IMR-90 (cell line): ENCODE data around the gene AKT2. TPM values are rescaled to one million over a fixed set of nuclear protein-coding genes. Genes with fewer than 3 reads are reported as not detected.

Experiments
- ATAC-seq: fragments of 200-7000 bp; cut with Tn5 transposase; 2 replicates; pipeline ENCODE4 v1.9.1; 2020; ENCODE audit warnings: low read depth, mild to moderate bottlenecking, moderate library complexity
- BruUV-seq: library from RNA; stranded (reverse); fragments of 400-500 nt; replicated peaks from 2 replicates; lab custom pipeline; 2021; lab: Mats Ljungman, UMichigan
- CTCF ChIA-PET: fragments of 300-600 bp; formaldehyde crosslinking; extraction: SDS; loops from one replicate; lab custom pipeline; 2021; ENCODE audit warnings: antibody characterized with exemption; lab: Yijun Ruan, JAX
- POLR2A ChIA-PET: fragments of 300-600 bp; sonication (Branson Sonifier 250); formaldehyde crosslinking; loops from one replicate; lab custom pipeline; 2022; ENCODE audit warnings: antibody characterized with exemption; ENCODE audit not compliant: unreplicated experiment; lab: Charles Lee
- DNase-seq: peaks from one replicate; pipeline ENCODE4 v3.0.0; 2013
- H2AFZ ChIP-seq: replicated peaks from 2 replicates; pipeline ENCODE3; 2013; ENCODE audit warnings: low read length, mild to moderate bottlenecking; ENCODE audit not compliant: poor library complexity
- H2AK5ac ChIP-seq: 2 replicates; pipeline ENCODE4 v1.6.1; 2013; ENCODE audit warnings: low read depth, low read length, inconsistent platforms
- H2AK9ac ChIP-seq: replicated peaks from 2 replicates; pipeline ENCODE3; 2013; ENCODE audit warnings: mild to moderate bottlenecking, low read depth, low read length, moderate library complexity; ENCODE audit not compliant: poor library complexity
- H2BK120ac ChIP-seq: 2 replicates; pipeline ENCODE4 v1.6.1; 2013; ENCODE audit warnings: low read depth, low read length, inconsistent platforms
- H2BK15ac ChIP-seq: 3 replicates; pipeline ENCODE4 v1.6.1; 2013; ENCODE audit warnings: low read depth, low read length, inconsistent platforms
- H2BK20ac ChIP-seq: 2 replicates; pipeline ENCODE4 v1.6.1; 2013; ENCODE audit warnings: low read depth, mild to moderate bottlenecking, inconsistent platforms, low read length, moderate library complexity
- H2BK5ac ChIP-seq: 2 replicates; pipeline ENCODE4 v1.6.1; 2013; ENCODE audit warnings: mild to moderate bottlenecking, low read depth, low read length, inconsistent platforms; ENCODE audit not compliant: poor library complexity, severe bottlenecking
- H3K14ac ChIP-seq: replicated peaks from 2 replicates; pipeline ENCODE4 v1.6.1; 2013; ENCODE audit warnings: low read depth, low read length, inconsistent platforms
- H3K18ac ChIP-seq: 2 replicates; pipeline ENCODE4 v1.6.1; 2013; ENCODE audit warnings: low read depth, low read length, control low read depth
- H3K23ac ChIP-seq: 2 replicates; pipeline ENCODE4 v1.6.1; 2013; ENCODE audit warnings: low read depth, low read length, inconsistent platforms
- H3K27ac ChIP-seq: 2 replicates; pipeline ENCODE4 v1.5.1; 2013; ENCODE audit warnings: mild to moderate bottlenecking, control low read depth, low read length; ENCODE audit not compliant: insufficient read depth
- H3K27me3 ChIP-seq: 2 replicates; pipeline ENCODE4 v1.6.1; 2013; ENCODE audit warnings: low read length; ENCODE audit not compliant: control insufficient read depth, insufficient read depth
- H3K36me3 ChIP-seq: 2 replicates; pipeline ENCODE4 v1.6.1; 2013; ENCODE audit warnings: low read length, mixed read lengths; ENCODE audit not compliant: control insufficient read depth, insufficient read depth
- H3K4ac ChIP-seq: 2 replicates; pipeline ENCODE4 v1.6.1; 2013; ENCODE audit warnings: low read depth, low read length, inconsistent platforms
- H3K4me1 ChIP-seq: 2 replicates; pipeline ENCODE4 v1.6.1; 2013; ENCODE audit warnings: low read length, mixed read lengths; ENCODE audit not compliant: control insufficient read depth, insufficient read depth
- H3K4me2 ChIP-seq: 2 replicates; pipeline ENCODE4 v1.6.1; 2013; ENCODE audit warnings: low read depth, mild to moderate bottlenecking, control low read depth, low read length, moderate library complexity
- H3K4me3 ChIP-seq: 2 replicates; pipeline ENCODE4 v1.5.1; 2013; ENCODE audit warnings: low read depth, mild to moderate bottlenecking, control low read depth, low read length, moderate library complexity; ENCODE audit not compliant: insufficient read depth
- H3K56ac ChIP-seq: 2 replicates; pipeline ENCODE4 v1.6.1; 2013; ENCODE audit warnings: low read length, inconsistent platforms; ENCODE audit not compliant: insufficient read depth; ENCODE audit errors: extremely low read depth
- H3K79me1 ChIP-seq, 2 experiments: 2 replicates each; pipeline ENCODE4 v1.6.1; 2013; ENCODE audit warnings: low read length in 2 of 2, inconsistent platforms in 1 of 2, low read depth in 1 of 2
- H3K9ac ChIP-seq: 2 replicates; pipeline ENCODE4 v1.6.1; 2013; ENCODE audit warnings: low read depth, low read length, control low read depth
- H3K9me1 ChIP-seq: 2 replicates; pipeline ENCODE4 v1.6.1; 2013; ENCODE audit warnings: low read length, inconsistent platforms; ENCODE audit not compliant: insufficient read depth
- H3K9me3 ChIP-seq: 2 replicates; pipeline ENCODE4 v1.6.1; 2013; ENCODE audit warnings: low read length; ENCODE audit not compliant: control insufficient read depth, insufficient read depth
- H4K20me1 ChIP-seq: 2 replicates; pipeline ENCODE4 v1.6.1; 2013; ENCODE audit warnings: low read length, inconsistent platforms; ENCODE audit not compliant: insufficient read depth
- H4K5ac ChIP-seq: 2 replicates; pipeline ENCODE4 v1.6.1; 2013; ENCODE audit warnings: mild to moderate bottlenecking, low read depth, low read length, control low read depth
- H4K8ac ChIP-seq, 2 experiments: 2 replicates each; pipeline ENCODE4 v1.6.1; 2013; ENCODE audit warnings: low read depth in 2 of 2, low read length in 2 of 2, control low read depth in 1 of 2, inconsistent platforms in 1 of 2
- H4K91ac ChIP-seq: 2 replicates; pipeline ENCODE4 v1.6.1; 2013; ENCODE audit warnings: low read depth, low read length, inconsistent platforms; ENCODE audit not compliant: insufficient read depth
- CHD1 ChIP-seq: IDR thresholded peaks from 2 replicates; pipeline ENCODE4 v1.6.1; 2012; ENCODE audit warnings: low read depth, low read length, improper control_type of control experiment
- MAZ ChIP-seq: IDR thresholded peaks from 2 replicates; pipeline ENCODE4 v1.6.1; 2012; ENCODE audit warnings: low read depth, mild to moderate bottlenecking, low read length, improper control_type of control experiment, moderate library complexity, borderline replicate concordance
- POLR2A ChIP-seq: IDR thresholded peaks from 2 replicates; pipeline ENCODE4 v1.6.1; 2012; ENCODE audit warnings: mild to moderate bottlenecking, low read depth, low read length
- WGBS, 2 experiments: methylation state at CpG; one replicate each; pipeline versions ENCODE4 v1.1.5 to v1.1.7; 2013; ENCODE audit warnings: missing lambda C conversion rate in 2 of 2; ENCODE audit not compliant: insufficient read length in 1 of 2; ENCODE audit errors: extremely low coverage in 2 of 2; 5-methylcytosine and 5-hydroxymethylcytosine counted together
- dilution Hi-C: fragments of 300-500 bp; cut with HindIII; formaldehyde crosslinking; loops from one replicate; pipeline ENCODE4 v1.14.3; 2018; ENCODE audit warnings: low sequenced_read_pairs; ENCODE audit not compliant: unreplicated experiment
- in situ Hi-C: fragments of 300-500 bp; cut with MboI; formaldehyde crosslinking; loops from 3 replicates; pipeline ENCODE4 v1.14.3; 2019; ENCODE audit warnings: low sequenced_read_pairs, inconsistent platforms, mixed read lengths
- intact Hi-C: fragments of 100-400 bp; cut with micrococcal nuclease; formaldehyde crosslinking; loops from 2 replicates; pipeline ENCODE4 v1.10.0; 2022
- polyA plus RNA-seq, 3 experiments: library from polyadenylated mRNA; depleted of rRNA; stranded (reverse); fragments of >200 nt; gene quantifications; 2 replicates each; pipeline ENCODE4 v1.2.3, GENCODE V29; 2012; ENCODE audit warnings: low replicate concordance in 1 of 3
- total RNA-seq: library from RNA; depleted of rRNA; stranded (reverse); fragments of >200 nt; gene quantifications from 2 replicates; pipeline ENCODE4 v1.2.3, GENCODE V29; 2012
- TF ChIP-seq, protein P1 (sequence below): conservative IDR thresholded peaks from 2 replicates; pipeline ENCODE4 v1.5.1; 2012; ENCODE audit warnings: mild to moderate bottlenecking, low read depth, low read length, improper control_type of control experiment

Gene AKT2
- total and polyA plus RNA-seq, 2 of the 4 experiments (the other 2 are of a cell fraction) = 61.5 to 104 TPM

DNA sequence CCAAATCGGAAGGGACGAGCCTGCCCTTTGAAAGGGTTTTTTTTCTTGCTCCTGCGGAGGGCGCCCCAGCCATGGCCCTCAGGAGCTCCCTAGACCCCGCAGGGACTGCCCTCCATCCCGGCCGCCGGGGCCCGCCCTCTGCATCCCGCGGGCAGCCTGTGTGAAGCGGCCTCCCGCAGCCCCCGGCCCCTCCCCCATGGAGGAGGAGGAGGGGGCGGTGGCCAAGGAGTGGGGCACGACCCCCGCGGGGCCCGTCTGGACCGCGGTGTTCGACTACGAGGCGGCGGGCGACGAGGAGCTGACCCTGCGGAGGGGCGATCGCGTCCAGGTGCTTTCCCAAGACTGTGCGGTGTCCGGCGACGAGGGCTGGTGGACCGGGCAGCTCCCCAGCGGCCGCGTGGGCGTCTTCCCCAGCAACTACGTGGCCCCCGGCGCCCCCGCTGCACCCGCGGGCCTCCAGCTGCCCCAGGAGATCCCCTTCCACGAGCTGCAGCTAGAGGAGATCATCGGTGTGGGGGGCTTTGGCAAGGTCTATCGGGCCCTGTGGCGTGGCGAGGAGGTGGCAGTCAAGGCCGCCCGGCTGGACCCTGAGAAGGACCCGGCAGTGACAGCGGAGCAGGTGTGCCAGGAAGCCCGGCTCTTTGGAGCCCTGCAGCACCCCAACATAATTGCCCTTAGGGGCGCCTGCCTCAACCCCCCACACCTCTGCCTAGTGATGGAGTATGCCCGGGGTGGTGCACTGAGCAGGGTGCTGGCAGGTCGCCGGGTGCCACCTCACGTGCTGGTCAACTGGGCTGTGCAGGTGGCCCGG, 93.1 kb downstream of the AKT2 start:
- TF ChIP-seq CHD1 (no peak), POLR2A (no peak), MAZ (peak; percentile 58; the same call in 1 of the 2 replicates)
- TF ChIP-seq, protein P1, sequence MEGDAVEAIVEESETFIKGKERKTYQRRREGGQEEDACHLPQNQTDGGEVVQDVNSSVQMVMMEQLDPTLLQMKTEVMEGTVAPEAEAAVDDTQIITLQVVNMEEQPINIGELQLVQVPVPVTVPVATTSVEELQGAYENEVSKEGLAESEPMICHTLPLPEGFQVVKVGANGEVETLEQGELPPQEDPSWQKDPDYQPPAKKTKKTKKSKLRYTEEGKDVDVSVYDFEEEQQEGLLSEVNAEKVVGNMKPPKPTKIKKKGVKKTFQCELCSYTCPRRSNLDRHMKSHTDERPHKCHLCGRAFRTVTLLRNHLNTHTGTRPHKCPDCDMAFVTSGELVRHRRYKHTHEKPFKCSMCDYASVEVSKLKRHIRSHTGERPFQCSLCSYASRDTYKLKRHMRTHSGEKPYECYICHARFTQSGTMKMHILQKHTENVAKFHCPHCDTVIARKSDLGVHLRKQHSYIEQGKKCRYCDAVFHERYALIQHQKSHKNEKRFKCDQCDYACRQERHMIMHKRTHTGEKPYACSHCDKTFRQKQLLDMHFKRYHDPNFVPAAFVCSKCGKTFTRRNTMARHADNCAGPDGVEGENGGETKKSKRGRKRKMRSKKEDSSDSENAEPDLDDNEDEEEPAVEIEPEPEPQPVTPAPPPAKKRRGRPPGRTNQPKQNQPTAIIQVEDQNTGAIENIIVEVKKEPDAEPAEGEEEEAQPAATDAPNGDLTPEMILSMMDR = 0 out of 2 replicates have a peak, but pooled peaks have one; percentile 7
- intact Hi-C loops (loop anchor here (2.0 kb wide), 1 partner anchor 45 kb away; no protein-coding TSS in a partner anchor), dilution Hi-C loops (no loop called here), in situ Hi-C loops (no loop called here)
- H3K36me3 ChIP-seq = no peaks in the 10 kb centered on the region
- no peaks in the 10 kb centered on the region for H3K27me3 ChIP-seq
- DNase-seq (peak; percentile 19), ATAC-seq (peak; percentile 43)
- peak overlapping the region; percentile 68 for H2AK9ac ChIP-seq
- CTCF ChIA-PET = interaction anchor here (0.6 kb wide), 1 partner anchor 14 kb away, joined by 3 read pairs; no protein-coding TSS in a partner anchor
- H2BK20ac ChIP-seq = no peak overlapping the region
- H2AFZ ChIP-seq = peak overlapping the region; percentile 90
- H3K9ac ChIP-seq = peak overlapping the region; percentile 41; the same call in 1 of the 2 replicates
- no peak overlapping the region for H4K91ac ChIP-seq
- H3K9me3 ChIP-seq = no peaks in the 10 kb centered on the region
- WGBS, 2 experiments = 6% methylated on average over 9 of the region's 62 CpGs; no CpG with 5 or more reads in 1 of the 2 experiments
- POLR2A ChIA-PET = no interaction called here
- no peaks in the 10 kb centered on the region for H4K20me1 ChIP-seq
- H3K4me3 ChIP-seq = peak overlapping the region; percentile 96
- H3K4ac ChIP-seq = peak overlapping the region; percentile 49
- peak overlapping the region; percentile 1 for H2BK5ac ChIP-seq
- no peak overlapping the region for H4K5ac ChIP-seq
- no TSS peak for BruUV-seq
- no peak overlapping the region for H3K14ac ChIP-seq
- H3K56ac ChIP-seq = no peak overlapping the region
- no peak overlapping the region for H3K23ac ChIP-seq
- no peak overlapping the region for H2BK15ac ChIP-seq
- no peak overlapping the region for H2BK120ac ChIP-seq
- H3K4me2 ChIP-seq = peak overlapping the region; percentile 49
- peak overlapping the region in 1 of 2 experiments; percentile 24; a peak in 1 of 4 replicates for H4K8ac ChIP-seq
- H3K79me1 ChIP-seq = peaks cover 5 to 26% of the 10 kb centered on the region in 2 experiments
- H3K9me1 ChIP-seq = peaks cover 6% of the 10 kb centered on the region
- no peak overlapping the region for H3K18ac ChIP-seq
- H2AK5ac ChIP-seq = no peak overlapping the region
- H3K4me1 ChIP-seq = peaks cover 9% of the 10 kb centered on the region
- H3K27ac ChIP-seq = peak overlapping the region; percentile 1; the same call in 1 of the 2 replicates
